ENCODE data around the gene SYT8.

GRCh38 chr11:1837171-1838076 is 2.6 kb downstream of the SYT8 start:
- TF ChIP-seq GATA3 (IDR thresholded peaks at IDR 0.05; ENCODE audit: low read depth, low read length) = no peak
- no peak for TF ChIP-seq GATA2 (IDR thresholded peaks at IDR 0.05; ENCODE audit: low read depth, low read length)
